Choroid plexus epithelial cell (primary cell): ENCODE results near the gene UBE2L3.

Source experiments
- DNase-seq: peaks from one replicate; pipeline ENCODE4 v3.0.0-alpha.2; 2010; ENCODE audit warnings: low read depth
- H3K4me3 ChIP-seq: 2 replicates; pipeline ENCODE4 v1.5.1; 2011; ENCODE audit warnings: low read depth, mild to moderate bottlenecking, control low read depth, low read length, moderate library complexity
- TF ChIP-seq, protein P1 (sequence below): conservative IDR thresholded peaks from 2 replicates; pipeline ENCODE4 v1.5.1; 2011; ENCODE audit warnings: low read depth, mild to moderate bottlenecking, control low read depth, inconsistent platforms, low read length, moderate library complexity

UBE2L3 gene

DNA sequence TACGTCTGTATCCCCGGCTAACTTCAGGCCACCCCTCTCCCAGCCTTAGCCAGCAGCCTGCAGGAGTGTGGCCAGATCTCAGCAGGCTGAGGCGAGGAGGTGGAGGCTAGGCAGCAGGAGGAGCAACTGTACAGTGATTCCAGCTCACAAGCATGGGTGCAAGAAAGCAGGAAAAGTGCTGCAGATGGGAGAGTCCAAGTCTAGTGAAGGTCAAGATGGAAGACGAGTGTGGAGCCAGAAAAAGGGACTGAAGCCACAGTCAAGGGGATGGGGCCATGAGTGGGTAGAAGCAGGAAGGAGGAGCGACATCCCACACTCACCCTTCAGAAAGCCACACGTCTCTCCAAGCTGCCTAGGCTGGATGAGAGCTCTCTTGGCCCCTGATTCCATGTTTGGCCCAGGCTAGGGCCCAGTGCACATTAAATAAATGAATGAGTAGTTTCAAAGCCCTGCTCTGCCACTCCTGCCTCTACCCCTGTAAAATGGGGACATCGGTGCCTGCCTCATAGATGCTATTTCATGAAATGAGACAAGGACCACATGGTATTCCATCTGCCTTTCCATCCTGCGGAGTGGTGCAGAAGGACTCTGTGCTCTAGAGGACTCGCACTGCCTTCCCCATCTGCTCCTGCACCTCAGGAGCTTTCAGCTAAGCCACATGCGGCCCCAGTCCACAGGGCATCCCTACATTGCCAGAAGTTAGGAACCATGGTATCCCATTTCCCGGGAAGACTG, 59.4 kb downstream of the UBE2L3 start:
- DNase-seq, result no peak
- TF ChIP-seq, protein P1, sequence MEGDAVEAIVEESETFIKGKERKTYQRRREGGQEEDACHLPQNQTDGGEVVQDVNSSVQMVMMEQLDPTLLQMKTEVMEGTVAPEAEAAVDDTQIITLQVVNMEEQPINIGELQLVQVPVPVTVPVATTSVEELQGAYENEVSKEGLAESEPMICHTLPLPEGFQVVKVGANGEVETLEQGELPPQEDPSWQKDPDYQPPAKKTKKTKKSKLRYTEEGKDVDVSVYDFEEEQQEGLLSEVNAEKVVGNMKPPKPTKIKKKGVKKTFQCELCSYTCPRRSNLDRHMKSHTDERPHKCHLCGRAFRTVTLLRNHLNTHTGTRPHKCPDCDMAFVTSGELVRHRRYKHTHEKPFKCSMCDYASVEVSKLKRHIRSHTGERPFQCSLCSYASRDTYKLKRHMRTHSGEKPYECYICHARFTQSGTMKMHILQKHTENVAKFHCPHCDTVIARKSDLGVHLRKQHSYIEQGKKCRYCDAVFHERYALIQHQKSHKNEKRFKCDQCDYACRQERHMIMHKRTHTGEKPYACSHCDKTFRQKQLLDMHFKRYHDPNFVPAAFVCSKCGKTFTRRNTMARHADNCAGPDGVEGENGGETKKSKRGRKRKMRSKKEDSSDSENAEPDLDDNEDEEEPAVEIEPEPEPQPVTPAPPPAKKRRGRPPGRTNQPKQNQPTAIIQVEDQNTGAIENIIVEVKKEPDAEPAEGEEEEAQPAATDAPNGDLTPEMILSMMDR, result no peak
- H3K4me3 ChIP-seq, result no peak overlapping the region

DNA sequence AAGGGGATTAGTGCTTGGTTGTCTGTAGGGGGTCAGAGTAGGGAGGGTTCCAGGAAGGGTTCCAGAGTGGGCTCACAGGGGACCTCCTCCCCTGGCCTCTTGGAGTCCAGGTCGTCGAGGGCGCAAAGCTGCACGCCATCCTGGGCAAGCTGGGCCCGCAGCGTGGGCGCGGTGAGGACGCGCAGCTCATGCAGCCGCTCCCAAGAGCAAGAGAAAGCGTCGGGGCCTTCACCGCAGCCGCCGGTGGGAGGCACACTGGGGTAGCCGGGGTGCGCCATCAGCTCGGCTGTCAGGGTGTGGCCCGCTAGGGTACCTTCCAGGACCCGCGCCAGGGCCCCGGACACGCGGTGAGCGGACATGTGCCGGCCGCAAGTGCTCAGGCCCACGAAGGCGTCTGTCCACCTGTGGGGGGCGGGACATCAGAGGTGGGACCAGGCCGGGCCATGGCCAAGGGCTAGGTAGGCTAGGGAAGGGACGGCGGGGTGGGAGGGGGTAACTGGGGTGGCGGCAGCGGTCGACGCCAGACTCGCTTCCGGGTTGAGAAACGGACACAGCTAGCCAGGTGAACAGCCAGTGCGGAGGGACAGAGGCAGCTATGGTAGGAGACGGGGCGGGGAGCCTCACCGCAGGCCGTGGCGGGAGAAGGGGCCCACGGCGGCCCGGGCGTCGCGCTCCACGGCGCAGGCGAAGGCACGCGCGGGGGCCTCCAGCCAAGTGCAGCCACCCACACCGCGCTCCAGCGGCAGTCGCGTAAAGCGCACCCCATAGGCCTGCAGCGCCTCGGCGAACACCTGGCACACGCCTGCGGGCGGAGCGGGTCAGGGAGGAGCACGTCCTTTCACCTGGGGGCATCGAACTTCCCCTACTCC, 61.1 kb downstream of the UBE2L3 start:
- DNase-seq, result no peak
- peak overlapping the region; percentile 97 for H3K4me3 ChIP-seq
- TF ChIP-seq, protein P1, result no peak

DNA sequence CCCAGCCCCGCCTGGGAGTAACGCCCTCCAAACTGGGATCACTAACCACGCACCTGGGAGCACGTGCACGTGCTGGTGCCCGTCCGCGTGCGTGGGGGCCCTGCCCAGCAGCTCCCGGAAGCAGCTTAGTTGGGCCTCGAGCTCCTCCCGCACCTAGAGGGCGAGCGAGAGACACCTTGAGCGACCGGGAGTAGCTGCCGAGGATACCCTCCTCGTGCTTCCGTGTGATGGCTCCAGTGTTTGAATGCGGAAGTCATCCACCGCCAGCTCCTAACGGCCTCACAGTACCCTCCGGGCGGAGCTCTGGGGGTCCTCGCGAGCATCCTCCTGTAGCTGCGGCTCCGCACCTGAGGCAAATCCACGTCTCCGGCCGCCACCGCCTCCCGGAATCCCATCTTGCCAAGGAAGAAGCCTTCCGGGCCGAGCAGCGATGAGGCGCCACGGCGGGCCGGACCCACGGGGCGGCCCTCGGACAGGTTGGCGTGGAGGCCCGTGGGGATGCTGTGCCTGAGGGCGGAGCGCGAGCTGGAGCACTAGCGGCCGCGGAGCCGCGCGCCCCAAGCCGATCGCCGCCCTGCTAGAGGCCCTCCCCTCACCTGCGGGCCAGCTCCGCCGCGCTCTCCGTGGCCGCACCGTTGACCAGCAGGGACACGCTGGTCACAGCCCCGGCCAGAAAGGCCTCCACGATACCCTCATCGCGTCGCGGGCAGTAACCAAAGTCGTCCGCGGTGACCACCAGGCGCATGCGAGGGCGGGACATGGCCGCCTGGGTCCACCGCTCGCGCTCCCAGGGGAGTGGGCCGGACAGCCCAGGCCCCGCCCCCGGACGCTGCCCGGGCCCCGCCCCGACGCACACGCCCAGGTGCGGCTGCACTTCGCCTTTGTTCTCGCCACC, 62.0 kb downstream of the UBE2L3 start, which contains the start of gene YDJC:
TSS of gene YDJC (minus strand) at position 768 of the 895 bp plus-strand sequence. CDS start at position 760, 8 bp downstream.
- DNase-seq, result peak; percentile 95
- H3K4me3 ChIP-seq, result peak within 1 kb of the TSS; percentile 97
- TF ChIP-seq, protein P1, result peak; percentile 66

DNA sequence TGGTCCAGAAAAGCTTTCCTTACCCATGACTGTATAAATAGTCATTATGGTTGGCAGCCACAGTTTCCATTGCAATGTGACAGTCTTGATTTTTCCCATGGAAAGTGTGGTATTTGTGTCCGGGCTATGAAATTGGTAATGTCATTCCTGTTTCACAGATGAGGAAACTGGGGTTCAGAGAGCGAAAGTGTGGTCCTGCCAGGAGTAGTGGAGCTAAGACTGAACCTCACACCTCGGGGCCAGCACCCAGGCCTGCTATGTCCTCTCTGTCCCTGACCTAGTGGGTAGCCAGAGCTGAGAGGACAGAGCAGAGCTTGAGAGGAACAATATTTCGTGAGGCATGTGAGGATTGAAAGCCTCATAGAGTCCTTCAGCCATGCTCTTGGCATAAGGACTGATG, 63.5 kb downstream of the UBE2L3 start:
- no peak for DNase-seq
- no peak overlapping the region for H3K4me3 ChIP-seq
- TF ChIP-seq, protein P1, result no peak

DNA sequence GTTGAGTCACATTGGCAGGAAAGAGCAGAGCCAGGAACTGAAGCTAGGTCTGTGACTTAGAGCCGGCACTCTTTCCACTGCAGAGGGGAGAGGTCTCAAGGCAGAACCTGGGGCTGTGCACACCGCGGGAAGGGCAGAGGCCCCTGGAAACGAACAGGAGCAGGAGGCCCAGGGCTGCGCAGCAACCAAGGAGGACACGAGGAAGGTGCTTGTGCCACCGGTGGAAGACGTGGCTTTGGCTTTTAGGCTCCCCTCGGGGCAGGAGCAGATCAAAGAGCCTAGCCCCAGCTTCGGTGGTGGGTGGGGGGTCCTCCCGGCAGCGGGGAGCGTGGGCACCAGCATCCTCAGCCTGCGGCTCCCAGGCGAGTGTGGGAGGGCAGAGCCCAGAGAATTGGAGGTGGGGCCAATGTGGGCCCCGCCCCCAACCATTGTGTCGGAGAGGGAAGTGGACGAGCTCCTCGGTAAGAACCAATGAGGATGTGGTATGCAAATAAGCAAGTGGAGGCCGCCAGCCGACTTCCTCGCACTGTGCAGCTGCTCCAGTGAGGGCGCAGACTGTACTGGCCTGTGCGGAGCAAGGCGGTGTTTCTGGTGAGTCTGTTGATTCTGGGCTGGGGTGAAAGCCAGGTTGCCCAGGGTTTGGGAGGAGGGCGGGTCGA, 64.9 kb downstream of the UBE2L3 start, which contains the start of gene CCDC116:
TSS of gene CCDC116 (plus strand) at position 524 of the 659 bp plus-strand sequence. CDS start 422 bp downstream, outside the sequence.
- H3K4me3 ChIP-seq, result no peak within 1 kb of the TSS
- TF ChIP-seq, protein P1, result no peak
- DNase-seq, result no peak

DNA sequence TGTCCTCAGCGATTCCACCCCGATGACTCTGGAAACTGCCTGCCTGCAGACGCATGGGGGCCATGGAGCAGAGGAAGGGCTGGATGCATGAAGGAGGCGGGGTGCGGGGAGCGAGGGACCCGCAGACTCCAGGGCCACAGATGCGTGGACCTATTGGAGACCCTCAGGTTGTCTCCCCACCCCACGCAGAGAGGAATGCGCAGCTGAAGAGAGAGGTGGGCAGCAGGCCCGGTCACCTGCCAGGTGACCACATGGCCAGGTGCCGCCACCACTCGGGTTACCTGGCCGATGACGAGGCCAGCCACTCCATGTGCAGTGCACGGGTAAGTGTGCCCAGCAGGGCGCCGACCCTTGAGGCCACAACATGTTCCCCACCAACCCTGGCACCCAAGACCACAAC, 65.4 kb downstream of the UBE2L3 start:
- TF ChIP-seq, protein P1, result no peak
- no peak overlapping the region for H3K4me3 ChIP-seq
- DNase-seq, result no peak
